HG03139 (cell line): Measurements from ENCODE around the gene PES1.
"Not testable (repeated sequence)": the region's sequence is repeated elsewhere in the genome, so short reads cannot be mapped to it uniquely, and the experiment has no call there.

ENCODE experiments used
- ATAC-seq: cut with Tn5 transposase; IDR thresholded peaks from one replicate; pipeline ENCODE4 v1.9.1; 2021; ENCODE audit not compliant: unreplicated experiment

The PES1 gene

GRCh38 chr22:30556388-30556787 is 35.3 kb downstream of the PES1 start:
- ATAC-seq = no peak

DNA sequence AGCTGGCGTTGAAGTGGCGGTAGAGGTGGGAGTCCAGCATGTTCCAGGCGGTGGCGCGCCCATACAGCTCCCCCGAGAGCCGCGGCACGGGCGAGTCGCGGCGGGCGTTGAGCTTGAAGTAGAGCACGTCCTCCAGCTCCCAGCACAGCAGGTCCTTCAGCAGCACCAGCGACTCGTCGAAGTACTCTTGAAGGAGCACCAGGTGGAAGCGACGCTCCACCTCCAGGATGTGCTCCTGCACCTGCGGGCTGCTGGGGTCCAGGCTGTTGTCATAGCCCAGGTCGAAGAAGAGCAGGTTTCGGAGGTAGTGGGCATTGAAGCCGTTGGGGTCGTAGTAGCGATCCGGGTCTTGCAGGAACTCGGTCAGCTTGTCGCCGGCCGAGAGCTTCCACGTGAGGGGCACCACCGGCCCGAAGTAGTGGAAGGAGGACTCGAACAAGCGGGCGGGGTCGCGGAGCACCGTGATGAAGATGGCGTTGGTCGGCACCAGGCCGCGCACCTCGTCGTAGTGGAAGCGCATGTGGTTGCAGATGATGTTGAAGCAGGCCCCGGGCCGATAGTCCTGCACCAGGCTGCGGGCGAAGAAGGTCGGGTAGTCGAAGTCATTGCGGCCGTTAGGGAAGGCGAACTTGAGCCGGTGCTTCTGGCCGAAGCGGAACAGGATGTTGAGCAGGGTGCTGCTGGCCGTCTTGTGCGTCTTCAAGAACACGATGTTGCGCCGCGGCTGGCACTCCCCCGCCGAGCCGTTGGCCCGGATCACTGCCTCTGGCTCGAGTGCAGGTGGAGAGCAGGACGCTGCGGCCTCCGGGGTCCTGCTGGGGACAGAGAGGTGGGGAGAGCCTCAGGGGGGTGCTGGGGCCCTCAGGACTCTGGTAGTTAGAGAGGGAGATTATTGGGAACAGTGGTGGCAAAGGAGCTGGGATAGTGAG is 36.2 kb downstream of the PES1 start:
- ATAC-seq = no peak

DNA sequence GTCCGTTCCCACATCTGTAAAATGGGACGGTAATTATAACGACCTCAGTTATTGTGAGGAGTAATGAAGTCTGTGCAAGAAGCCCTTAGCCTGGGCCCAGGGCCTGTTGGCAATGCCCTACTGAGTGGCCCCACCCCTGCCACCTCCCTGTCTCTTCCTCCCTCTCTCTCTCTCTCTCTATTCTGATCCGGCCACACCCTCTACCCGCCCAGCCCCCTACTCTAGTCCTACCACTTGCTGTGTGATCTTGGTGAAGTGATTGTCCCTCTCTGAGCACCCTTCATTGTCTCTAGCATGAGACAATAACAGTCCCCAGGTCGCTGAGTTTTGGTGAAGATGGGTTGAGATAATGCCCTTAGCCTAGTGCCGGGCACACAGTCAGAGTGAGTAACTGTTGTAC is 37.7 kb downstream of the PES1 start:
- no peak for ATAC-seq

DNA sequence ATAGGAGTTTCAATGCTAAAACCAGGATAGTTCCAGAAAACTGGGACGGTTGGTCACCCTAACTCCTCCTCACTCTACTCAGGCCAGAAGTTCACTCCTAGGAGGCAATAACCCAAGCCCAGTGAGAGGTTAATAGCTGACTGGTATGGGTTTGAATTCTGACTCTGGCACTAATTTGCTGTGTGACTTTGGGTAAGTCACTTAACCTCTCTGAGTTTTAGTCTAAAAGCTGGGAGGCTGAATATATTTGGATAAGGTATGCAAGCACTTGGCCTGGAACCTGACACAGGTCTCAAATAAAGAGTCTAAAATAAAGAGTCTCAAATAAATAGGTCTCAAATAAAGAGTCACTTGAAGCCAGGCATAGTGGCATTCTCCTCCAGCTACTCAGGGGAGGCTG is 39.0 kb downstream of the PES1 start:
- no peak for ATAC-seq

GRCh38 chr22:30551813-30552212 is 39.9 kb downstream of the PES1 start:
- not testable (repeated sequence) for ATAC-seq

- no peak for ATAC-seq
Measured at GRCh38 chr22:30547188-30547587, 44.5 kb downstream of the PES1 start.

- no peak for ATAC-seq
Measured at GRCh38 chr22:30546616-30547015, 45.1 kb downstream of the PES1 start, which contains the start of gene SEC14L6. TSS of gene SEC14L6 (minus strand) at chr22:30546741. CDS start at chr22:30546682, 59 bp downstream.

DNA sequence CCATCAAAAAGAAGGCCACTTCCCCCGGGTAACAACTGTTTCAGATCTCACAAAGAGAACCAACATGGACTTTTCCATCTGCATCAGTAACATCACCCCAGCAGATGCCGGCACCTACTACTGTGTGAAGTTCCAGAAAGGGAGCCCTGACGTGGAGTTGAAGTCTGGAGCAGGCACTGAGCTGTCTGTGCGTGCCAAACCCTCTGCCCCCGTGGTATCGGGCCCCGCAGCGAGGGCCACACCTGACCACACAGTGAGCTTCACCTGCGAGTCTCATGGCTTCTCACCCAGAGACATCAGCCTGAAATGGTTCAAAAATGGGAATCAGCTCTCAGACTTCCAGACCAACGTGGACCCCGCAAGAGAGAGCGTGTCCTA is 48.9 kb downstream of the PES1 start:
- no peak for ATAC-seq

- no peak for ATAC-seq
Measured at GRCh38 chr22:30541961-30542810, 49.5 kb downstream of the PES1 start.

DNA sequence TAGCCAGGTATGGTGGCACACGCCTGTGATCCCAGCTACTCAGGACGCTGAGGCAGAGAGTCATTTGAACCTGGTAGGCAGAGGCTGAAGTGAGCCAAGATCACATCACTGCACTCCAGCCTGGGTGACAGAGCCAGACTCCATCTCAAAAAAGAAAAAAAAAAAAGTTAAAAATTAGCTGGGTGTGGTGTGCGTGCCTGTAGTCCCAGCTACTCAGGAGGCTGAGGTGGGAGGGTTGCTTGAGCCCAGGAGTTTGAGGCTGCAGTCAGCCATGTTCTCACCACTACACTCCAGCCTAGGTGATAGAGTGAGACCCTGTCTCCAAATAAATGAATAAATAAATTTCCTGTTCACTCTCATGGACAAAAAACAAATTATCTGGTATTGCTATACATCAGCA is 50.2 kb downstream of the PES1 start:
- not testable (repeated sequence) for ATAC-seq

DNA sequence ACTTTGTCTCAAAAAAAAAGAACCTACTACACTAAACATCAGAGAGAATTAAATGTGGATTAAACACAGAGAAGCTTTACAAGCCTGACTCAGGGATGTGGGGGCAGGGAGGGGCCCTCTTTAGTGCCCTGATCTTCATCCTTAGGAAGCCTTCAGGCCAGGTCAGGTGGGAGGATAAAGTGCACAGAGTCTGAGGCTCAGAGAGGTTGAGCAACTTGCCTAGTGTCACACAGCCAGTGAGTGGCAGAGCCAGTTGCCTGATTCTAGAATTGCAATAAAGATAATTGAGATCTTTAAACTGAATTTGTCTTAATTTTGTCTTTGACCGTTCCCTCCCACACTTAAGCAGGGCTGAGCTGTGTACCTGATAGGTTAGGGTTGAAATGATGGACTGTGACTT is 52.3 kb downstream of the PES1 start:
- no peak for ATAC-seq

- no peak for ATAC-seq
Measured at GRCh38 chr22:30538280-30538679, 53.4 kb downstream of the PES1 start.

- no peak for ATAC-seq
Measured at GRCh38 chr22:30537083-30537731, 54.5 kb downstream of the PES1 start.

GRCh38 chr22:30535182-30535581 is 56.5 kb downstream of the PES1 start:
- no peak for ATAC-seq

DNA sequence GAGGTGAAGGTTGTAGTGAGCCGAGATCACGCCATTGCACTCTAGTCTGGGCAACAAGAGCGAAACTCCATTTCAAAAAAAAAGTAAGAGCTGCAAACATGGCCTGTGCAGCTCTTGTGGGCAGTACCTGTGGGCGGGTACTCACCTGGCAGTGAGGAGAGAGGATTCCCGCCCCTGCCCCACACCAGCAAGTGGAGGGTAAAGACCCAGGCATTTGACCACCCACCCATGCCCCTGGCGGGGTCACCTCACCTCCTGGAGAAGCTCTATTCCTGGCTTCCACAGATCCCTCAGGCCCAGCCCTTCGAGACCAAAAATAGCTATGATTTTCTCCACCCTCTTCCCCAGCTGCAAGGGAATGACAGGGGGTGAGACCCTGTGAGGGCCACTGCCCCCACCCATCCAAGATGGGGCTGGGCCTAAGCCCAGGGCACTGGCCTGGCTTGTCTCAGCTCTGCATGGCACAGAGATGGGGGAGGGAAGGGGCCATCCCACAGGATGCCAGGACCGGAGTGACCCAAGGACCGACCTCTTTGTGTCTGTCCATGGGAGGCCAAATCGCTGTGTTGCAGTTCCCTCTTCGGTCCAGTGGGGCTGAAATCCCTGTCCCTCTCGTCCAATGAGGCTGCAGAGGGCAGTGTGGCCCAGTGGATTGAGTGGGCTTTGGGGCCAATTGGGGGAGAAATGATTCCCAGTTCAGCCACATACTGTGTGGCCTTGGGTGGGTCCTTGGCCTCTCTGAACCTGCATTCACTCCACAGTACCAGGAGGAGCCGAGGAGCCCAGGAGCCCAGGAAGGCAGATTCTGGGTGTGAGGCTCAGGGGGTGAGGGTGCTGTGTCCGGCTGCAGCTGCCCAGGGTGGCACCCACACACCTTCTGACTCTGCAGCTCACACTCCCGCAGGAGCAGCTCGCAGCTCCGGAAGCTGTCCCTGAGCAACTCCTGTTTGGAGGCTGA is 59.8 kb downstream of the PES1 start:
- no peak for ATAC-seq

- ATAC-seq = no peak
Measured at GRCh38 chr22:30526656-30527055, 65.1 kb downstream of the PES1 start.
